Natural killer cell (primary cell): ENCODE measurements around the gene EMC10. TPM values are rescaled to one million over a fixed set of nuclear protein-coding genes. Genes with fewer than 3 reads are reported as not detected.
"Not testable (repeated sequence)": the region's sequence is repeated elsewhere in the genome, so short reads cannot be mapped to it uniquely, and the experiment has no call there.

Source experiments
- ATAC-seq, 3 donors: fragments of 150-1000 bp in 2 of 3; fragments of 200-7000 bp in 1 of 3; cut with Tn5 transposase; 1 replicate in 1 of 3; 2 replicates in 2 of 3; pipeline ENCODE4 v1.10.0; 2021; ENCODE audit warnings: mild to moderate bottlenecking in 2 of 3, moderate library complexity in 2 of 3
- DNase-seq, 2 donors: peaks; one replicate each; pipeline versions ENCODE4 v3.0.0 to v3.0.0-alpha.2; 2013 to 2021; ENCODE audit warnings: mixed read lengths in 1 of 2
- H3K27ac ChIP-seq: one replicate; pipeline ENCODE4 v1.5.1; 2013; ENCODE audit warnings: mild to moderate bottlenecking, low read length
- H3K27me3 ChIP-seq: one replicate; pipeline ENCODE4 v1.6.1; 2013; ENCODE audit warnings: low read length; ENCODE audit not compliant: control insufficient read depth, insufficient read depth
- H3K36me3 ChIP-seq: one replicate; pipeline ENCODE4 v1.6.1; 2013; ENCODE audit warnings: low read length; ENCODE audit not compliant: control insufficient read depth, insufficient read depth
- H3K4me1 ChIP-seq: one replicate; pipeline ENCODE4 v1.6.1; 2013; ENCODE audit warnings: low read length; ENCODE audit not compliant: control insufficient read depth, insufficient read depth
- H3K4me3 ChIP-seq: one replicate; pipeline ENCODE4 v1.5.1; 2013; ENCODE audit warnings: low read length
- H3K9me3 ChIP-seq: one replicate; pipeline ENCODE4 v1.6.1; 2013; ENCODE audit warnings: low read length; ENCODE audit not compliant: control insufficient read depth, insufficient read depth
- H3K27ac Mint-ChIP-seq, 2 donors: one replicate each; pipeline ENCODE4 v1.8.0; 2022; ENCODE audit warnings: mild to moderate bottlenecking in 2 of 2, mixed read lengths in 2 of 2, moderate library complexity in 1 of 2
- H3K27me3 Mint-ChIP-seq, 2 donors: one replicate each; pipeline ENCODE4 v1.8.0; 2022; ENCODE audit warnings: low read depth in 2 of 2, mixed read lengths in 2 of 2
- H3K36me3 Mint-ChIP-seq: one replicate; pipeline ENCODE4 v1.8.0; 2022; ENCODE audit warnings: mixed read lengths
- H3K4me1 Mint-ChIP-seq, 2 donors: one replicate each; pipeline ENCODE4 v1.8.0; 2022; ENCODE audit warnings: mixed read lengths in 2 of 2
- H3K4me3 Mint-ChIP-seq: one replicate; pipeline ENCODE4 v1.8.0; 2022; ENCODE audit warnings: mild to moderate bottlenecking, moderate library complexity, mixed read lengths
- H3K9me3 Mint-ChIP-seq, 2 donors: one replicate each; pipeline ENCODE4 v1.8.0; 2022; ENCODE audit warnings: mixed read lengths in 2 of 2
- WGBS: methylation state at CpG from one replicate; pipeline ENCODE4 v1.1.7; 2013; ENCODE audit warnings: missing lambda C conversion rate; ENCODE audit not compliant: insufficient coverage; 5-methylcytosine and 5-hydroxymethylcytosine counted together
- intact Hi-C: fragments of 100-400 bp; cut with micrococcal nuclease; formaldehyde crosslinking; loops from one replicate; pipeline ENCODE4 v1.14.2; 2022
- total RNA-seq, 4 donors: library from RNA; stranded (reverse); fragments of 120-200 nt in 1 of 4; gene quantifications; one replicate each; pipeline versions ENCODE4 v1.2.3 to v1.2.4, GENCODE V29; 2013 to 2022
- TF ChIP-seq, protein P1 (sequence below): fragments of 200-600 bp; IDR thresholded peaks from one replicate; pipeline ENCODE4 v1.8.0; 2022; ENCODE audit warnings: antibody characterized with exemption

EMC10 gene
- total RNA-seq, 3 donors from 2014 or later (not counting 1 experiment from before 2014, with no cell fraction given): 79.5 to 85.1 (median 80.1) TPM

DNA sequence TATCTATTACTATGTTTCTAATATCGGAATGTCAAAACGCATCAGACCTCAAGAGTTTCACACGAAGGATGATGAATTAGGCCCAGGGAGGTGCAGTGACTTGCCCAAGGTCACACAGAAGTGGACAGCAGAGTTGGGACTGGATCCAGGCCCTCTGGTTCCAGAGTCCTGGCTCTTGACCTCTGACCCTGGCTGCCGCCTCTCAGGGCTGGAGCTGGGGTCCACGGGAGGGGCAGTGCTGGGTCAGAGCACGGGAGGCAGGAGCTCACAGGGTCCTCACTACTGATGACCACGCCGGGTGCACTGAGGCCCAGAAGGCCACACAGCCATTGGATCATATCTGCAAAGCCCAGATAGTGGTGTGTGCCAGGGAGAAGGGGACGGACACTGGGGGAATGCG is 46.6 kb downstream of the EMC10 start:
- Mint-ChIP-seq H3K9me3 (no peaks in the 10 kb centered on the region), H3K4me1 (no peaks in the 10 kb centered on the region), H3K36me3 (no peaks in the 10 kb centered on the region), H3K4me3 (no peak overlapping the region), H3K27ac (no peak overlapping the region), H3K27me3 (peaks cover 0 to 8% of the 10 kb centered on the region in 2 donors)
- no peaks in the 10 kb centered on the region for H3K36me3 ChIP-seq
- H3K27me3 ChIP-seq: no peaks in the 10 kb centered on the region
- intact Hi-C loops: no loop called here
- no peaks in the 10 kb centered on the region for H3K4me1 ChIP-seq
- no peak overlapping the region for H3K27ac ChIP-seq
- TF ChIP-seq, protein P1, sequence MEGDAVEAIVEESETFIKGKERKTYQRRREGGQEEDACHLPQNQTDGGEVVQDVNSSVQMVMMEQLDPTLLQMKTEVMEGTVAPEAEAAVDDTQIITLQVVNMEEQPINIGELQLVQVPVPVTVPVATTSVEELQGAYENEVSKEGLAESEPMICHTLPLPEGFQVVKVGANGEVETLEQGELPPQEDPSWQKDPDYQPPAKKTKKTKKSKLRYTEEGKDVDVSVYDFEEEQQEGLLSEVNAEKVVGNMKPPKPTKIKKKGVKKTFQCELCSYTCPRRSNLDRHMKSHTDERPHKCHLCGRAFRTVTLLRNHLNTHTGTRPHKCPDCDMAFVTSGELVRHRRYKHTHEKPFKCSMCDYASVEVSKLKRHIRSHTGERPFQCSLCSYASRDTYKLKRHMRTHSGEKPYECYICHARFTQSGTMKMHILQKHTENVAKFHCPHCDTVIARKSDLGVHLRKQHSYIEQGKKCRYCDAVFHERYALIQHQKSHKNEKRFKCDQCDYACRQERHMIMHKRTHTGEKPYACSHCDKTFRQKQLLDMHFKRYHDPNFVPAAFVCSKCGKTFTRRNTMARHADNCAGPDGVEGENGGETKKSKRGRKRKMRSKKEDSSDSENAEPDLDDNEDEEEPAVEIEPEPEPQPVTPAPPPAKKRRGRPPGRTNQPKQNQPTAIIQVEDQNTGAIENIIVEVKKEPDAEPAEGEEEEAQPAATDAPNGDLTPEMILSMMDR: no peak
- WGBS: 85% methylated on average over 10 of the region's 10 CpGs
- no peak for ATAC-seq
- no peak for DNase-seq
- H3K4me3 ChIP-seq: no peak overlapping the region
- H3K9me3 ChIP-seq: no peaks in the 10 kb centered on the region

DNA sequence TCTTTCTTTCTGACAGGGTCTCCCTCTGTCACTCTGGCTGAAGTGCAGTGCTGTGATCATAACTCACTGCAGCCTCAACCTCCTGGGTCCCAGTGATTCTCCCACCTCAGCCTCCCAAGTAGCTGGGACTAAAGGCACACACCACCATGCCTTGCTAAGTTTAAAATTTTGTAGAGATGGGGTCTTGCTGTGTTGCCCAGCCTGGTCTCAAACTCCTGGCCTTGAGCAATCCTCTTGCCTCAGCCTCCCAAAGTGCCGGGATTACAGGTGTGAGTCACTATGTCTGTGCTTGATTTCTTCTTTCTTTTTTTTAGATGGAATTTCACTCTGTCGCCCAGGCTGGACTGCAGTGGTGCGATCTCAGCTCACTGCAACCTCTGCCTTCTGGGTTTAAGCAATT is 51.7 kb downstream of the EMC10 start:
- 92% methylated on average over 3 of the region's 3 CpGs for WGBS
- not testable (repeated sequence) for ATAC-seq

DNA sequence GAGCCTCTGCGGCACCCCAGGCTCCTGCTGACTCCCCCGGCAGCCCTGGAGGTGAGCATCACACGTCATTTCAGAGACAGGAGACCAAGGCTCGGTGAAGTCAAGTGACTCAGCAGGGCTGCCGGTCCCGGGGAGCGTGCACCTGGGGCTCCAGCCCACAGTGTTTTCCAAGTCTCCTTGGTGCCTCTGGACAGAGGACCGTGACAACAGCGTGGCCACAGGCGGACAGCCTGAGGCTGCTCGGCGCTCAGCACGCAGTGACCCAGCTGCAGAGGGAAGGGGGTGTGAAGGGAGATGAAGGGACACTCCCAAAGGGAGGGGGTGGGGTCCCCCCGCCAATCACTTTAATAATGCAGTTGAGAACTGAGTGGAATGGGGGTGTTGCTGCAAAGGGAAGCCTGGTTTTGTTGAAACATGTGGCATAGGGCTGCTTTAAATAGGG is 54.9 kb downstream of the EMC10 start:
- Histone ChIP-seq H3K4me3 (no peak overlapping the region), H3K4me1 (no peaks in the 10 kb centered on the region), H3K27ac (no peak overlapping the region), H3K36me3 (no peaks in the 10 kb centered on the region), H3K9me3 (peaks cover 4% of the 10 kb centered on the region), H3K27me3 (no peaks in the 10 kb centered on the region)
- peaks cover 16 to 19% of the 10 kb centered on the region in 2 donors for H3K27me3 Mint-ChIP-seq
- no peak for ATAC-seq
- DNase-seq: no peak
- intact Hi-C loops: no loop called here
- H3K36me3 Mint-ChIP-seq: peaks cover 8% of the 10 kb centered on the region
- H3K9me3 Mint-ChIP-seq: peaks cover 5 to 6% of the 10 kb centered on the region in 2 donors
- H3K4me3 Mint-ChIP-seq: no peak overlapping the region
- 80% methylated on average over 14 of the region's 14 CpGs for WGBS
- TF ChIP-seq, protein P1: no peak
- H3K4me1 Mint-ChIP-seq: no peaks in the 10 kb centered on the region
- no peak overlapping the region for H3K27ac Mint-ChIP-seq

More for the DNA sequence above, 51.7 kb downstream of the EMC10 start:
- DNase-seq, H3K9me3 ChIP-seq, H3K27ac Mint-ChIP-seq, H3K4me1 Mint-ChIP-seq, H3K4me3 ChIP-seq, intact Hi-C loops, H3K27ac ChIP-seq, H3K9me3 Mint-ChIP-seq, H3K27me3 ChIP-seq, H3K36me3 Mint-ChIP-seq, H3K4me3 Mint-ChIP-seq, H3K36me3 ChIP-seq, H3K4me1 ChIP-seq: not testable (repeated sequence)
- H3K27me3 Mint-ChIP-seq: peaks cover 8 to 15% of the 10 kb centered on the region in 2 donors

DNA sequence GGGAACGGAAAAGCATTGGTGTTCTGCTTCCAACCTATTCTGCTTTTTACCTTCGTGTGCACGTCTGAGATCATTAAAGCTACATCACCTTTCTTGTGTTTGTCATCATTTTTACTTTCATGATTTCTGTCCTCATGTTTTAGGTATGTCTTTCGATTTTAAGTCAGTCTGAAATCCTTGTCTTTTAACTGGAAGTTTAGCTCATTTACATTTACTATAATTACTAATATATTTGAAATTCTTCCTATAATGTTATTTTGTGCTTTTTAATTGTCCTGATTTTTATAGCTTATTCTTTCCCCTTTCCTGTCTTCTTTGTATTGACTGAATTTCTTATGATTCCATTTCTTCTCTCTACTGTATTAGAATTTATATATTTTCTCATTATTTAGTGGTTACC is 56.6 kb downstream of the EMC10 start:
- peaks cover 11 to 19% of the 10 kb centered on the region in 2 donors for H3K27me3 Mint-ChIP-seq
- no peak overlapping the region for H3K4me3 Mint-ChIP-seq
- no peaks in the 10 kb centered on the region for H3K4me1 Mint-ChIP-seq
- no peak overlapping the region for H3K27ac ChIP-seq
- H3K36me3 Mint-ChIP-seq: peaks cover 8% of the 10 kb centered on the region
- intact Hi-C loops: no loop called here
- H3K36me3 ChIP-seq: no peaks in the 10 kb centered on the region
- no peak overlapping the region for H3K27ac Mint-ChIP-seq
- WGBS: 94% methylated on average over 3 of the region's 4 CpGs
- no peaks in the 10 kb centered on the region for H3K4me1 ChIP-seq
- H3K27me3 ChIP-seq: no peaks in the 10 kb centered on the region
- TF ChIP-seq, protein P1: no peak
- ATAC-seq (no peak), DNase-seq (no peak)
- H3K9me3 Mint-ChIP-seq: peaks cover 5 to 6% of the 10 kb centered on the region in 2 donors
- H3K4me3 ChIP-seq: no peak overlapping the region
- H3K9me3 ChIP-seq: peaks cover 4% of the 10 kb centered on the region
